HepG2 (cell line): Measurements from ENCODE around the gene PDPK1. TPM values are rescaled to one million over a fixed set of nuclear protein-coding genes. Genes with fewer than 3 reads are reported as not detected.

Source experiments
- ATF3 ChIP-seq: sonication (generic); formaldehyde crosslinking; IDR thresholded peaks from 2 replicates; pipeline ENCODE4 v1.4.0; 2020; ENCODE audit warnings: missing genetic modification reagents
- CEBPG ChIP-seq: IDR thresholded peaks from 2 replicates; pipeline ENCODE4 v1.6.1; 2016
- CREB1 ChIP-seq, 2 experiments: fragments of 450-650 bp in 1 of 2; IDR thresholded peaks; 2 replicates each; pipeline ENCODE4 v1.6.1; 2016 to 2017; ENCODE audit warnings: control low read depth in 1 of 2, mild to moderate bottlenecking in 1 of 2, missing compliant biosample characterization in 1 of 2, missing genetic modification characterization in 1 of 2
- CTCF ChIP-seq: sonication (generic); formaldehyde crosslinking; IDR thresholded peaks from 2 replicates; pipeline ENCODE4 v1.5.0; 2020; ENCODE audit warnings: mild to moderate bottlenecking, missing genetic modification reagents, moderate library complexity
- HDAC2 ChIP-seq: sonication (generic); formaldehyde crosslinking; IDR thresholded peaks from 2 replicates; pipeline ENCODE4 v1.4.0; 2020; ENCODE audit warnings: missing genetic modification reagents
- IKZF5 ChIP-seq: IDR thresholded peaks from 2 replicates; pipeline ENCODE4 v1.6.1; 2018; ENCODE audit warnings: missing genetic modification reagents, mild to moderate bottlenecking, missing compliant biosample characterization
- KDM1A ChIP-seq: IDR thresholded peaks from 2 replicates; pipeline ENCODE4 v1.6.1; 2016; ENCODE audit warnings: missing compliant biosample characterization
- MED1 ChIP-seq: sonication (generic); formaldehyde crosslinking; IDR thresholded peaks from 2 replicates; pipeline ENCODE4 v1.4.0; 2020; ENCODE audit warnings: missing genetic modification reagents
- SALL1 ChIP-seq: sonication (generic); formaldehyde crosslinking; IDR thresholded peaks from 2 replicates; pipeline ENCODE4 v1.8.0; 2022; ENCODE audit warnings: mild to moderate bottlenecking, missing genetic modification reagents
- TEAD3 ChIP-seq: optimal IDR thresholded peaks from 2 replicates; pipeline ENCODE3; 2016; ENCODE audit warnings: borderline replicate concordance
- ZBTB33 ChIP-seq: sonication (generic); formaldehyde crosslinking; IDR thresholded peaks from 2 replicates; pipeline ENCODE4 v1.4.0; 2020; ENCODE audit warnings: missing genetic modification reagents
- ZGPAT ChIP-seq: IDR thresholded peaks from 2 replicates; pipeline ENCODE4 v1.6.1; 2016; ENCODE audit warnings: mild to moderate bottlenecking
- ZMYM3 ChIP-seq: sonication (generic); formaldehyde crosslinking; IDR thresholded peaks from 2 replicates; pipeline ENCODE4 v1.5.1; 2020; ENCODE audit warnings: mild to moderate bottlenecking, missing genetic modification reagents
- ZNF362 ChIP-seq: sonication (generic); formaldehyde crosslinking; IDR thresholded peaks from 2 replicates; pipeline ENCODE4 v1.4.0; 2020; ENCODE audit warnings: missing genetic modification reagents, mild to moderate bottlenecking, borderline replicate concordance
- ZNF770 ChIP-seq: sonication (generic); formaldehyde crosslinking; IDR thresholded peaks from 2 replicates; pipeline ENCODE4 v1.5.0; 2020; ENCODE audit warnings: mild to moderate bottlenecking, missing genetic modification reagents
- polyA plus RNA-seq, 8 experiments: library from polyadenylated mRNA; depleted of rRNA in 3 of 8; stranded (reverse) in 7 of 8; unstranded in 1 of 8; fragments of >200 nt; fragmentation: Illumina TruSeq in 4 of 8; extraction: Trizol in 4 of 8; gene quantifications; 2 replicates each; pipeline versions ENCODE4 v1.2.1 to v1.2.3, GENCODE V29; 2011 to 2016; ENCODE audit warnings: low read depth in 4 of 8, missing spikeins in 1 of 8, mixed read lengths in 1 of 8; ENCODE audit not compliant: insufficient read depth in 1 of 8
- total RNA-seq, 5 experiments: library from RNA; depleted of rRNA; stranded (reverse); fragments of >200 nt; fragmentation: Illumina TruSeq; extraction: Trizol; gene quantifications; 2 replicates each; pipeline ENCODE4 v1.2.3, GENCODE V29; 2016; ENCODE audit warnings: low read depth in 1 of 5

The PDPK1 gene
- total and polyA plus RNA-seq, 2 of the 13 experiments (the other 11 are each of a cell fraction or from before 2014, with no cell fraction given): 59.6 to 129 TPM

GRCh38 chr16:2551420-2551889, 13.6 kb downstream of the PDPK1 start (continued):
- TF ChIP-seq ZGPAT (peak; percentile 26; the same call in 1 of the 2 replicates), ZNF770 (CRISPR knock-in tag) (peak; percentile 99), CREB1 (IDR thresholded peaks at IDR 0.05) (peak; percentile 43; the same call in 1 of the 2 replicates), CREB1 (CRISPR knock-in tag; IDR thresholded peaks at IDR 0.05) (0 out of 2 replicates have a peak, but pooled peaks have one; percentile 38), KDM1A (CRISPR knock-in tag) (peak; percentile 24; the same call in 1 of the 2 replicates), ZBTB33 (CRISPR knock-in tag) (0 out of 2 replicates have a peak, but pooled peaks have one; percentile 8), SALL1 (CRISPR knock-in tag) (peak; percentile 22; the same call in 1 of the 2 replicates), MED1 (CRISPR knock-in tag) (peak; percentile 47; the same call in 1 of the 2 replicates), HDAC2 (peak; percentile 33; the same call in 1 of the 2 replicates), TEAD3 (CRISPR knock-in tag) (peak; percentile 95), ZNF362 (CRISPR knock-in tag) (peak; percentile 97), CTCF (peak; percentile 39), CEBPG (CRISPR knock-in tag) (peak; percentile 95), IKZF5 (CRISPR knock-in tag) (peak; percentile 17; the same call in 1 of the 2 replicates), ATF3 (peak; percentile 90), ZMYM3 (CRISPR knock-in tag) (peak; percentile 92)
